ENCODE measurements around the gene SMCR8.
A peak's percentile ranks its signal among the peaks of the same experiment; 100 is the strongest.
"Not testable (repeated sequence)": the region's sequence is repeated elsewhere in the genome, so short reads cannot be mapped to it uniquely, and the experiment has no call there.

The SMCR8 gene

GRCh38 chr17:18314731-18315561, at the start of gene SMCR8, which contains the start of gene TOP3A:
Gene SMCR8, plus strand, starts transcription at chr17:18315293. Its CDS starts 497 bp downstream, at chr17:18315790.
Gene TOP3A, minus strand, starts transcription at chr17:18314994. Its CDS starts 216 bp downstream, at chr17:18314778.
- peak; percentile 99 for DNase-seq

- DNase-seq, result no peak
Observed at GRCh38 chr17:18267366-18267765, 47.7 kb upstream of the SMCR8 start.

GRCh38 chr17:18267927-18268711, 47.0 kb upstream of the SMCR8 start:
- no peak for DNase-seq

- DNase-seq, result no peak
Observed at GRCh38 chr17:18270046-18270931, 44.8 kb upstream of the SMCR8 start.

GRCh38 chr17:18277076-18277475, 38.0 kb upstream of the SMCR8 start:
- no peak for DNase-seq

GRCh38 chr17:18278867-18279266, 36.2 kb upstream of the SMCR8 start:
- DNase-seq, result no peak

GRCh38 chr17:18280249-18280648, 34.8 kb upstream of the SMCR8 start:
- no peak for DNase-seq

- no peak for DNase-seq
Observed at GRCh38 chr17:18280766-18281371, 34.2 kb upstream of the SMCR8 start.

- DNase-seq, result no peak
Observed at GRCh38 chr17:18281788-18282187, 33.3 kb upstream of the SMCR8 start.

- DNase-seq, result no peak
Observed at GRCh38 chr17:18285296-18285695, 29.8 kb upstream of the SMCR8 start.

- no peak for DNase-seq
Observed at GRCh38 chr17:18291718-18292540, 23.2 kb upstream of the SMCR8 start.

GRCh38 chr17:18298061-18298460, 17.0 kb upstream of the SMCR8 start:
- DNase-seq, result not testable (repeated sequence)

- no peak for DNase-seq
Observed at GRCh38 chr17:18300725-18301480, 14.2 kb upstream of the SMCR8 start.

- DNase-seq, result not testable (repeated sequence)
Observed at GRCh38 chr17:18303206-18303605, 11.9 kb upstream of the SMCR8 start.

- no peak for DNase-seq
Observed at GRCh38 chr17:18309202-18309601, 5.9 kb upstream of the SMCR8 start.

GRCh38 chr17:18314059-18314730, 898 bp upstream of the SMCR8 start:
- DNase-seq, result no peak

- peak; percentile 56 for DNase-seq
Observed at GRCh38 chr17:18315562-18315922, 449 bp downstream of the SMCR8 start.

GRCh38 chr17:18315961-18316360, 868 bp downstream of the SMCR8 start:
- no peak for DNase-seq

- no peak for DNase-seq
Observed at GRCh38 chr17:18318117-18318516, 3.0 kb downstream of the SMCR8 start.

GRCh38 chr17:18318771-18319450, 3.8 kb downstream of the SMCR8 start:
- DNase-seq, result no peak
